SK-N-SH treated with all-trans-retinoic acid at 6 μM for 48 hours (cell line): ENCODE measurements around the gene OXSR1.

ENCODE experiments used
- CSDC2 ChIP-seq: fragments of 250-450 bp; sonication (Bioruptor Pico); IDR thresholded peaks from 2 replicates; pipeline ENCODE4 v1.5.0; 2020; ENCODE audit warnings: mild to moderate bottlenecking, moderate library complexity
- ISL1 ChIP-seq: fragments of 250-450 bp; sonication (Bioruptor Pico); IDR thresholded peaks from 2 replicates; pipeline ENCODE4 v2.1.2; 2022; ENCODE audit warnings: mild to moderate bottlenecking, moderate library complexity
- OSR1 ChIP-seq: fragments of 250-450 bp; sonication (Bioruptor Pico); IDR thresholded peaks from 2 replicates; pipeline ENCODE4 v1.8.0; 2022; ENCODE audit warnings: moderate library complexity, mild to moderate bottlenecking, inconsistent platforms
- RARB ChIP-seq: fragments of 250-450 bp; sonication (Bioruptor Pico); IDR thresholded peaks from 2 replicates; pipeline ENCODE4 v1.8.0; 2021; ENCODE audit warnings: mild to moderate bottlenecking, moderate library complexity
- ZC3H10 ChIP-seq: fragments of 250-450 bp; sonication (Bioruptor Pico); IDR thresholded peaks from 2 replicates; pipeline ENCODE4 v1.5.1; 2021; ENCODE audit warnings: mild to moderate bottlenecking, moderate library complexity
- ZFP3 ChIP-seq: fragments of 250-450 bp; sonication (Bioruptor Pico); IDR thresholded peaks from 2 replicates; pipeline ENCODE4 v1.5.0; 2020; ENCODE audit warnings: mild to moderate bottlenecking, moderate library complexity
- ZFP30 ChIP-seq: fragments of 450-650 bp; formaldehyde crosslinking; IDR thresholded peaks from 2 replicates; pipeline ENCODE4 v1.5.0; 2022; ENCODE audit warnings: mild to moderate bottlenecking, moderate library complexity
- TF ChIP-seq, protein P1 (sequence below): fragments of 250-450 bp; sonication (Bioruptor Pico); IDR thresholded peaks from 2 replicates; pipeline ENCODE4 v1.8.0; 2020; ENCODE audit warnings: mild to moderate bottlenecking, moderate library complexity, borderline replicate concordance
- TF ChIP-seq, protein P2 (sequence below): fragments of 250-450 bp; sonication (Bioruptor Pico); IDR thresholded peaks from 2 replicates; pipeline ENCODE4 v1.5.1; 2021; ENCODE audit warnings: mild to moderate bottlenecking, moderate library complexity

- TF ChIP-seq ISL1 (no peak), ZFP3 (CRISPR knock-in tag) (no peak), ZFP30 (CRISPR knock-in tag) (no peak), OSR1 (CRISPR knock-in tag) (no peak), CSDC2 (CRISPR knock-in tag) (no peak), RARB (CRISPR knock-in tag) (no peak), ZC3H10 (CRISPR knock-in tag) (no peak)
- TF ChIP-seq, protein P1, sequence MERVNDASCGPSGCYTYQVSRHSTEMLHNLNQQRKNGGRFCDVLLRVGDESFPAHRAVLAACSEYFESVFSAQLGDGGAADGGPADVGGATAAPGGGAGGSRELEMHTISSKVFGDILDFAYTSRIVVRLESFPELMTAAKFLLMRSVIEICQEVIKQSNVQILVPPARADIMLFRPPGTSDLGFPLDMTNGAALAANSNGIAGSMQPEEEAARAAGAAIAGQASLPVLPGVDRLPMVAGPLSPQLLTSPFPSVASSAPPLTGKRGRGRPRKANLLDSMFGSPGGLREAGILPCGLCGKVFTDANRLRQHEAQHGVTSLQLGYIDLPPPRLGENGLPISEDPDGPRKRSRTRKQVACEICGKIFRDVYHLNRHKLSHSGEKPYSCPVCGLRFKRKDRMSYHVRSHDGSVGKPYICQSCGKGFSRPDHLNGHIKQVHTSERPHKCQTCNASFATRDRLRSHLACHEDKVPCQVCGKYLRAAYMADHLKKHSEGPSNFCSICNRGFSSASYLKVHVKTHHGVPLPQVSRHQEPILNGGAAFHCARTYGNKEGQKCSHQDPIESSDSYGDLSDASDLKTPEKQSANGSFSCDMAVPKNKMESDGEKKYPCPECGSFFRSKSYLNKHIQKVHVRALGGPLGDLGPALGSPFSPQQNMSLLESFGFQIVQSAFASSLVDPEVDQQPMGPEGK (CRISPR knock-in tag) = no peak
- TF ChIP-seq, protein P2, sequence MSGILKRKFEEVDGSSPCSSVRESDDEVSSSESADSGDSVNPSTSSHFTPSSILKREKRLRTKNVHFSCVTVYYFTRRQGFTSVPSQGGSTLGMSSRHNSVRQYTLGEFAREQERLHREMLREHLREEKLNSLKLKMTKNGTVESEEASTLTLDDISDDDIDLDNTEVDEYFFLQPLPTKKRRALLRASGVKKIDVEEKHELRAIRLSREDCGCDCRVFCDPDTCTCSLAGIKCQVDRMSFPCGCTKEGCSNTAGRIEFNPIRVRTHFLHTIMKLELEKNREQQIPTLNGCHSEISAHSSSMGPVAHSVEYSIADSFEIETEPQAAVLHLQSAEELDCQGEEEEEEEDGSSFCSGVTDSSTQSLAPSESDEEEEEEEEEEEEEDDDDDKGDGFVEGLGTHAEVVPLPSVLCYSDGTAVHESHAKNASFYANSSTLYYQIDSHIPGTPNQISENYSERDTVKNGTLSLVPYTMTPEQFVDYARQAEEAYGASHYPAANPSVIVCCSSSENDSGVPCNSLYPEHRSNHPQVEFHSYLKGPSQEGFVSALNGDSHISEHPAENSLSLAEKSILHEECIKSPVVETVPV (CRISPR knock-in tag) = no peak
Measured at GRCh38 chr3:38205472-38205805, 40.1 kb downstream of the OXSR1 start.
